HG03196 (cell line): ENCODE data around the gene LTBR.

Experiments
- ATAC-seq: cut with Tn5 transposase; IDR thresholded peaks from one replicate; pipeline ENCODE4 v1.9.1; 2021; ENCODE audit not compliant: unreplicated experiment

Gene LTBR

DNA sequence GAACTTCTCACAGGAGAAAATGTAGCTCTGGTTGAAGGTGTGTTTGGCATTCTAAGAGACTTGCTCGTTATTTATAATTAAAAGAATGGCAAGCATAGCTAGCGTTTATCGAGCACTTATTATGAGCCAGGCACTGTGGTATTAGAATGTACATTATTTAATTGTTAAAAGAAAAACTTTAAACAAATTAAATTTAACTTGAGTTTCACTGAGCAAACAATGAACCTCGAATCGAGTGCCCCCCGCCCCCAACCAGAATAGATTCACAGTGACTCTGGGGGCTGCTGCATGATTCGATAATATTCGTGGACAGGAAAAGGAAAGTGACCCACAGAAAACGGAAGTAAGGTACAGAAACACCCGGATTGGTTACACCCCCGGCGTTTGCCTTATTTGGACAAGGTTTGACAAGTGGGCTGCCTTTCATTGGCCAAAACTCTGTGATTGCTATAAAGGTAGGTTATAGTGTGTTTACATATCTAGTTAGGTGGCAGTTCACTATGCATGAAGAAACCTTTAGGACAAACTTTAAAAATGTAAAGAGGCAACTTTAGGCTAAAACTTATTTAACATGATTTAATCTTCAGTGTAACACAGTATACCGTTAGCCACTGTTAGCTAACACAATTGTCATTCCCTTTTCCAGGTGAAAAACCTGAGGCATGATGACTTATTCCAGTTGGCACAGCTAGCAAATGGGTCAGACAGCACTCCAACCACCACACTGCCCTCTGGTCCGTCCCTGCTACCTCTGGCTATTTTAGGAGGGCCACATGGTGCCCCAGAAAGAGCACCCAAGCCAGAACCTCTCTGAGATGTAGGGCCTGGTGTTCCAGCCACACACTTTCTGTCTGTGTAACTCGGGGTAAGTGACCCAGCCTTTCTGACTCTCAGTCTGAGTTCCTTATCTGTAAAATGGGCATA is 15.7 kb upstream of the LTBR start:
- ATAC-seq: no peak

- ATAC-seq: no peak
These were observed 14.9 kb upstream of the LTBR start for GRCh38 chr12:6368906-6369525.

GRCh38 chr12:6369916-6370575 is 13.9 kb upstream of the LTBR start:
- no peak for ATAC-seq

- no peak for ATAC-seq
These were observed 13.4 kb upstream of the LTBR start for GRCh38 chr12:6370576-6370935.

- ATAC-seq: no peak
These were observed 12.8 kb upstream of the LTBR start for GRCh38 chr12:6370994-6371754.

- no peak for ATAC-seq
These were observed 11.5 kb upstream of the LTBR start for GRCh38 chr12:6372403-6373003.

DNA sequence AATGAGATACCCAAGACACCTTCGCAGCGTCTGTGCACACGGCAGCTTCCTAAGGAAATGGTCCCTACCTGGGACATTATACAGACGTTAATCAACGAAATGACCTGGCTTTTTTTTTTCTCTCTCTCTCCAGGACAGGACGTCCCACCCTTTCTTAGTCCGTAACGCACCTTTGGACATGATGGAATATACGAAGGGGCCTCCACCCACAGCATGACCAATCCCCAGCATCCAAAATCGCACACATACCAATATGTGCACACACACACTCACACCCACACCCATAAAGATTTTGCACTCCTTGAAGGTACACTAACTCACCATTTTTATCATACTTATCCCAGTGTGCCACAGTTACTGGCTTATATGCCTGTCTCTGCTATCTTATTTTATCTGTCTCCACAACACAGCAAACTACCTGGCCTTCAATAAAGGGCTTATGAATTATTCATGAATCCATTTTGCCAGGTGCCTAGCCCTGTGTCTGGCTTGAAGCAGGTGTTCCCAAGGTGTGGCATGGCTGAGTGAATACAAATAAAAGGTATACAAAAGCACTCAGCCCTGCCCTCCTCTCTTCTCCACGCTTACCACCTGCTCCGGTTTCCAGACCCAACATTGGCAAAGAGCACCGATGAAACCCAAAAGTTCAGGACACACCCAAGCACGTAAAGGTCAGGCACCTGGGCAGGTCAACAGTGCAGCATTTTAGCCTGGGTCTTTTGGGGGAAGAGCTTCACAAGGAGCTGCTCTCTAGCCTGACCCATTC is 10.8 kb upstream of the LTBR start:
- ATAC-seq: no peak

- ATAC-seq: no peak
These were observed 9.8 kb upstream of the LTBR start for GRCh38 chr12:6374028-6374785.

DNA sequence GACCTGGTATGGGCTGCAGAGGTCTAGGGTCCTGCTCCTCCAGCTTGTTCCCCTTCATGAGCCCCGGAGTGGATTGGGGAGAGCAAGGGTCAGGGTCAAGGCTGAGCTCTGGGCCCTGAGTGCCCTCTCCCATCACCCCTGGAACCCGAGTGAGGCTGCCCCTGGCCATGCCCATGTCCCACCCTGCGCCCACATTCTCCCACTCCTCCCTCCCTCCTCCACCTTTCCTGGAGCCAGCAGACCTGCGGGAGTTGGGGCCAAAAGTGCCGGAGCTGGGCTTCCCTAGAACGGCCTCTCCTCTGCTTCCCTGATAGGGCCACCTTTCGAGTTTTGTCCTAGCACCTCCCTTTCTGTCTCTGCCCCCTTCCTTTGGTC is 9.2 kb upstream of the LTBR start:
- no peak for ATAC-seq

DNA sequence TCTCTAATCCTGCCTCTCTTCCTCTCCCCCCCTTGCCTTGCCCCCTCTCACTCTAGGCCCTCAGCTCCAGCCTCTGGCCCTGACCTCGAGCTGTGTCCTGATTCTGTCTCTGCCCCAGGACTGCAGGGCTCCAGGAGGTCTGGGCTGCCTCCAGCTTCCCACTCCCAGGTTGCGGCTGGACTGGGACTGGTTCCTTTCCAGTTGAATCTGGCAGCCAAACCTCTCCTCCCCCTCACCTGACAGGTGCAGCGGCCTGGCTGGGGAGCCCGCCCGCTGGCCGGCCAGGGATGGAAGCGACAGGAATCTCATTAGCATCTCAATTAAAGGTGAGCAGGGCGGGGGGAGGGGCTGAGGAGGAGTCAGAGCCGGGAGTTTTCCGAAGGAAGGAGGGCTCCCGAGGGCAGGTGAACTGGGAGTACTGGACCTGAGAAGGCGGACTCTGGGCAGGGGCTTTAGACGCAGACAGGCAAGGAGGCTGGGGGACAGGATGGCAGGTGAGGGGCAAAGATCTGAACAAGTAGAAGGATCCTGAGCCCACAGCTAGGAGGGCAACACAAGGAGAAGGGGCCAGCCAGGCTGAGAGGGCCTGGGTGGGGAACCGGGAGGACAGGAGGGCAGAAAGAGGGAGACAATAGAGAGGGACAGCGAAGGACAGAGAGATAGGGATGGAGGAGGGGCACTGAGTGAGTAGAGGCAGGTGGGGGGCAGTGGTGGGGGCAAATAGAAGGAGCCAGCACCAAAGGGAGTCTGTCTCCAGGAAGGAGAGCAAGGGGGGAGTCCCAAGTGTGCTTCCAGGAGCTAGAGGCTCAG is 8.5 kb upstream of the LTBR start, which contains the start of gene SCNN1A:
TSS of gene SCNN1A (minus strand) at position 295 of the 810 bp plus-strand sequence. CDS start 780 bp downstream, outside the sequence.
- ATAC-seq: no peak

DNA sequence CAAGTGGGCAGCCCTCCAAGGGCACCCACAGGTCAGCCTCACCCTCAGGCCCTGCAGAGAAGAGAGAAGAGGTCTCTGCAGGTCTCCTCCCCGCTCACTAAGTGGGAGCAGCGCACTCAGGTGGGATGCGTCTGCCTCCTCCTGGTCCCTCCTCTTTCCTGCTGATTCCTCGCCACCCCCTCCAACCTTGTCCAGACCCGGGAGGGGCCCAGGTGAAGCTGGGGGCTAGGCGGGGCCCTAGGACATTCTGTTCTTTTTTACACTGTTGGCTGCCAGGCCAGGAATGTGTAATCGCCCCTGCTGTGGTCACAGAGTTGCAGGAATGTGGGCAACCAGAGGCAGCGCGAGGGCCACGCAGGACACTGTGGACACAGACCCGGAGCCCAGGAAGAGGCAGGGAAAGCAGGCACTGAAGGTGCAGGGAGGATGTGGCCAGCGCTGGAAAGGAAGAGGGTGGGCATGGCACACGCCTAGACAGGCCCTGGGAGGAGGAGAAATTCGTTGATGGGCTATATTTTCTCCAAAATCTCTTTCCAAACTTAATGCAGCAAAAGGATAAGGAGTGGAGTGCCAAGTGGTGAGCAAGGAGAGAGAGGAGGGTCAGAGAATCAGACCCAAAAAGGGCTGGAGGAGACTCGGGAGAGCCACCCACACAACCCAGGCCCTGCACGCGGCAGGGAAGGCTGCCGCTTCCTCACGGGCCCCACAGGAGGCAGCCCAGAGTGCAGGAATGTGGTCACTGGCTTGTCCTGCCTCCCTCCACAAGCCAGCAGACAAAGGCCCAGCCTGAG is 7.7 kb upstream of the LTBR start:
- ATAC-seq: no peak

GRCh38 chr12:6376870-6377666 is 6.9 kb upstream of the LTBR start:
- ATAC-seq: no peak

DNA sequence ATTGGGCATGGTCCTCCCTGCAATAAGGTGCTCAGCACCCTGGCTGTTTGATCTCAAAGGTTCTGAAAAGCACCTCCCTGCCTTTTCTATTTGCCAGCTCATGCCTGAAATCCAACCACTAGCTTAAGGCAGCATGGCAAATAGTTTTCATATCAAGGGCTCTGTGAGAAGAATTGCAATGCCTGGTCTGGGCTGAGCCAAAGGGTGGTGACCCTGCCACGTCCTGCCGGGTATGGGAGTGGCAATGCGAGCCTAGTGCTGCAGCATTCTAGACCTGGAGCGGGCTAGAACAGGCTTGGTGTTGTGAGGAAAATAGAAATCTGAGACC is 6.3 kb upstream of the LTBR start:
- no peak for ATAC-seq

DNA sequence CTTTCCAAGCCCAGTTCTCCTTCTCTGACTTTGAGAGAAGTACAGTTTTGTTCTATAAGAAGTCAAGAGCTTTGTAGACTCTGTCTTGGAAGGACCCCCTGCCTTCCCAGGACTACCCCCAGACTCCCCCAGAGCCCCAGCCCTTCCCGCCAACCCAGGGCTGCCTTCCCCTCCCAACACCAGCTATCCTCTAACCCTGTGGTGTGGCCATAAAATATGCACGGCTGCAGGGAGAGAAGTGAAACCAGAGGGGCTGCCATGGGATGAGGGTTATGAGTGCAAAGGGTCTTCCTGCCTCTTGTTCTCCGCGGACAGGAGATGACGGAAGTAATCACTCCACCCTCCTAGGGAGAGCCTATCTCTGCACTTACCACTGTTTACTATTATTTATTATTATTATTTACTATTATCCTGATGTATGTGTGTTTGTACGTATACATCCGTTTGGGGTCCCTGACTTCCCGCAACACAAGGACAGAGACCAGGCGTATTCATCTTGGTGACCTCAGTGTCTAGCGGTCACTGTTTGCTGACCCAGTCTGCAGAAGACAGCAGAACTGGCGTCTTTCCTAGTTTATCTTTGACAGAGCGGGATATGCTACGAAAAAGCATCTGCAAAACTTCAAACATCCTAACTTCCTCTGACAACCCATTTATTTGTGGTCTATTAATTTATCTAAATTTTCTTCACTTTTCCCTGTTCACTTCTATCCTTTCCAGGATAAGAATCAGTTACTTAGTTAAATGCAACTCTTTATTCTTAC is 5.1 kb upstream of the LTBR start:
- no peak for ATAC-seq

- no peak for ATAC-seq
These were observed 3.5 kb upstream of the LTBR start for GRCh38 chr12:6380141-6381121.
